ENCODE measurements around the gene PRKCQ.

Gene PRKCQ

DNA sequence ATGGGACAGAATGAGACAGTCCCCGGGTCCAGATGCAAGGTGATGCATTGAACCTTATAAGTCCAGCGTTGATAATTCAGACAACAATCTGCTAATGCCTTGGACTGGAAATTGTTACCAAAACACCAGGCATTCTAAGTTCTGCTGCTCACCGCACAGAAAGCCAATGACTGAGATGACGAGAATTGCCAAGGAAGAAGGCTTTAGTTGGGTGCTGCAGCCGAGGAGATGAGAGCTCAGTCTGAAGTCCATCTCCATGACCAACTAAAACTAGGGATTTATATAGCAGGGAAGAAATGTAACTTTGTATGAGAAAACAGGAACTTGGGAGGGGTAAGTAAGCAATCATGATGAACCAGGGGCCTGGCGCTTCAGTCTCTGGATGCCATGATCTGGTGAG, 68.7 kb downstream of the PRKCQ start:
- Histone ChIP-seq H3K9me2 (replicated peaks; ENCODE audit: insufficient read depth, low read length) (no peaks in the 10 kb centered on the region), H3F3A (ENCODE audit: insufficient read depth) (no peaks in the 10 kb centered on the region), H3K9ac (ENCODE audit: low read length) (no peak overlapping the region), H3K9me3 (ENCODE audit: insufficient read depth, low read length) (0 out of 2 replicates have a peak, but pooled peaks cover 9% of the 10 kb centered on the region), H3K36me3 (ENCODE audit: low read length) (no peaks in the 10 kb centered on the region), H2AFZ (ENCODE audit: low read depth, low read length, severe bottlenecking) (no peak overlapping the region), H3K79me2 (ENCODE audit: insufficient read depth, low read length) (no peaks in the 10 kb centered on the region), H3K4me2 (ENCODE audit: low read depth, low read length, poor library complexity, severe bottlenecking) (no peak overlapping the region), H3K27ac (ENCODE audit: low read depth, low read length) (no peak overlapping the region), H4K20me1 (ENCODE audit: low read depth, low read length) (no peaks in the 10 kb centered on the region), H3K4me3 (ENCODE audit: insufficient read depth, low read length, poor library complexity, severe bottlenecking) (no peak overlapping the region), H3K27me3 (ENCODE audit: low read length) (no peaks in the 10 kb centered on the region)
- TF ChIP-seq EZH2phosphoT487 (conservative IDR thresholded peaks at IDR 0.05; ENCODE audit: low read length) (no peak), CTCF (IDR thresholded peaks at IDR 0.05; ENCODE audit: insufficient read depth, low read length, poor library complexity, severe bottlenecking) (no peak)

DNA sequence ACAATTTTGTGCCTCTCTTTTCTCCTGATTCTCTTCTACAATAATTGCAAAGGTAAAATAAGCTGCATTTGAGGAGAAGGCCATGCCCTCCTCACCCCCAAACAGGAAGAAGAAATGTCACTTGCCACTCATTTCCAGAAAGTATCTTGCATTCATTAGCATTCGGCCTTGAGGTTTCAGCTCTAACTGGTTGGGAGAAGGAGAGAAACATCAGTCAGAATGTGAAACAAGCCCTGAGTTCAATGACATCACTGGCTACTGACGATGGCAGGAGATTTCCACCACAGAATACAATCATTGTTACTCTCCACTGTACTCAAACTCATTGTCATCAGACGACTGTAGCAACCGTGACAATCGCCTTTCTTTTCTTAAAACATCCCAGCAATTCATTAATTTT, 72.8 kb downstream of the PRKCQ start:
- Histone ChIP-seq H3K9me3 (ENCODE audit: insufficient read depth, low read length) (0 out of 2 replicates have a peak, but pooled peaks cover 9% of the 10 kb centered on the region), H3K27me3 (ENCODE audit: low read length) (no peaks in the 10 kb centered on the region), H3K9me2 (replicated peaks; ENCODE audit: insufficient read depth, low read length) (no peaks in the 10 kb centered on the region), H2AFZ (ENCODE audit: low read depth, low read length, severe bottlenecking) (no peak overlapping the region), H3F3A (ENCODE audit: insufficient read depth) (no peaks in the 10 kb centered on the region), H3K79me2 (ENCODE audit: insufficient read depth, low read length) (no peaks in the 10 kb centered on the region), H3K4me2 (ENCODE audit: low read depth, low read length, poor library complexity, severe bottlenecking) (no peak overlapping the region), H4K20me1 (ENCODE audit: low read depth, low read length) (no peaks in the 10 kb centered on the region), H3K4me3 (ENCODE audit: insufficient read depth, low read length, poor library complexity, severe bottlenecking) (no peak overlapping the region), H3K27ac (ENCODE audit: low read depth, low read length) (no peak overlapping the region), H3K9ac (ENCODE audit: low read length) (no peak overlapping the region), H3K36me3 (ENCODE audit: low read length) (no peaks in the 10 kb centered on the region)
- no peak for TF ChIP-seq EZH2phosphoT487 (conservative IDR thresholded peaks at IDR 0.05; ENCODE audit: low read length)
- no peak for TF ChIP-seq CTCF (IDR thresholded peaks at IDR 0.05; ENCODE audit: insufficient read depth, low read length, poor library complexity, severe bottlenecking)

DNA sequence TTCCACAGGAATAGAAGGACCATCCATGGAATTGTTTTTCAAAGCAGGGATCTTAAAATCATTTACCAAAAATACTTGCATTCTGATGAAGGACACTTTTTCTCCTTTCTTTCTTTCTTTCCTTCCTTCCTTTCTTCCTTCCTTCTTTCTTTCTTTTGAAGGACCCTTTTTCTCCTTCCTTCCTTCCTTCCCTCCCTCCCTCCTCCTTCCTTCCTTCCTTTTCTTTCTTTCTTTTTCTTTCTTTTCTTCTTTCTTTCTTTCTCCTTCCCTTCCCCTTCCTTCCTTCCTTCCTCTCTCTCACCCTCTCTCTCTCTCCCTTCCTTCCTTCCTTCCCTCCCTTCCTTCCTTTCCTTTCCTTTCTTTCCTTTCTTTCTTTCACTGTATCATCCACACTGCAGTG, 74.8 kb downstream of the PRKCQ start:
- Histone ChIP-seq H3K36me3 (ENCODE audit: low read length) (no peaks in the 10 kb centered on the region), H3K27me3 (ENCODE audit: low read length) (no peaks in the 10 kb centered on the region; the same call in 1 of the 2 replicates), H3F3A (ENCODE audit: insufficient read depth) (no peaks in the 10 kb centered on the region), H4K20me1 (ENCODE audit: low read depth, low read length) (no peaks in the 10 kb centered on the region), H3K4me2 (ENCODE audit: low read depth, low read length, poor library complexity, severe bottlenecking) (no peak overlapping the region), H3K79me2 (ENCODE audit: insufficient read depth, low read length) (no peaks in the 10 kb centered on the region), H3K9me2 (replicated peaks; ENCODE audit: insufficient read depth, low read length) (no peaks in the 10 kb centered on the region), H3K9ac (ENCODE audit: low read length) (no peak overlapping the region), H2AFZ (ENCODE audit: low read depth, low read length, severe bottlenecking) (no peak overlapping the region), H3K27ac (ENCODE audit: low read depth, low read length) (no peak overlapping the region), H3K4me3 (ENCODE audit: insufficient read depth, low read length, poor library complexity, severe bottlenecking) (no peak overlapping the region), H3K9me3 (ENCODE audit: insufficient read depth, low read length) (no peaks in the 10 kb centered on the region)
- TF ChIP-seq CTCF (IDR thresholded peaks at IDR 0.05; ENCODE audit: insufficient read depth, low read length, poor library complexity, severe bottlenecking) (no peak), EZH2phosphoT487 (conservative IDR thresholded peaks at IDR 0.05; ENCODE audit: low read length) (no peak)
